K562 (cell line): ENCODE measurements around the gene TGFB2. TPM values are rescaled to one million over a fixed set of nuclear protein-coding genes. Genes with fewer than 3 reads are reported as not detected.

Experiments used
- ASH1L ChIP-seq: fragments of 450-650 bp; IDR thresholded peaks from 2 replicates; pipeline ENCODE4 v1.6.1; 2018; ENCODE audit warnings: borderline replicate concordance, mild to moderate bottlenecking, low read depth; ENCODE audit not compliant: partially characterized antibody
- CREB1 ChIP-seq, 2 experiments: sonication (generic) in 1 of 2; formaldehyde crosslinking in 1 of 2; IDR thresholded peaks; 2 replicates each; pipeline versions ENCODE4 v1.6.1 to v1.8.0; 2012 to 2022; ENCODE audit warnings: inconsistent platforms in 1 of 2, mild to moderate bottlenecking in 1 of 2, missing genetic modification reagents in 1 of 2, moderate library complexity in 1 of 2
- CREB5 ChIP-seq: fragments of 250-450 bp; sonication (Bioruptor Pico); IDR thresholded peaks from 2 replicates; pipeline ENCODE4 v1.5.0; 2020; ENCODE audit warnings: mild to moderate bottlenecking
- DACH1 ChIP-seq: fragments of 450-650 bp; IDR thresholded peaks from 2 replicates; pipeline ENCODE4 v1.6.1; 2018; ENCODE audit not compliant: partially characterized antibody
- ETV1 ChIP-seq: fragments of 450-650 bp; conservative IDR thresholded peaks from 2 replicates; pipeline ENCODE4 v1.6.1; 2016; ENCODE audit warnings: missing genetic modification characterization, control low read depth, low read depth, missing compliant biosample characterization
- FOXA1 ChIP-seq: fragments of 450-650 bp; IDR thresholded peaks from 2 replicates; pipeline ENCODE4 v1.6.1; 2016; ENCODE audit warnings: mild to moderate bottlenecking, borderline replicate concordance
- GATAD2B ChIP-seq: fragments of 450-650 bp; IDR thresholded peaks from 2 replicates; pipeline ENCODE4 v1.6.1; 2017; ENCODE audit warnings: mild to moderate bottlenecking, borderline replicate concordance
- HLTF ChIP-seq: fragments of 450-650 bp; IDR thresholded peaks from 2 replicates; pipeline ENCODE4 v1.6.1; 2016
- HNRNPK ChIP-seq: fragments of 200-400 bp; formaldehyde crosslinking; IDR thresholded peaks from one replicate; pipeline ENCODE4 v1.6.1; 2018; ENCODE audit warnings: mild to moderate bottlenecking, low read depth, low read length; ENCODE audit not compliant: poor library complexity, severe bottlenecking
- POLR2A ChIP-seq: fragments of 450-650 bp; conservative IDR thresholded peaks from 2 replicates; pipeline ENCODE4 v1.6.1; 2016
- RBM25 ChIP-seq: fragments of 200-400 bp; formaldehyde crosslinking; IDR thresholded peaks from 2 replicates; pipeline ENCODE4 v1.6.1; 2018; ENCODE audit warnings: low read length, low read depth, moderate library complexity; ENCODE audit not compliant: severe bottlenecking
- RFX1 ChIP-seq: fragments of 450-650 bp; IDR thresholded peaks from 2 replicates; pipeline ENCODE4 v1.6.1; 2016; ENCODE audit warnings: mild to moderate bottlenecking, moderate library complexity
- RREB1 ChIP-seq: fragments of 250-450 bp; sonication (Bioruptor Pico); IDR thresholded peaks from 2 replicates; pipeline ENCODE4 v1.4.0; 2020
- STAT5A ChIP-seq: IDR thresholded peaks from 2 replicates; pipeline ENCODE4 v1.6.1; 2012; ENCODE audit warnings: low read length, inconsistent platforms, borderline replicate concordance
- TARDBP ChIP-seq: fragments of 450-650 bp; IDR thresholded peaks from 2 replicates; pipeline ENCODE4 v1.6.1; 2016
- ZC3H11A ChIP-seq: IDR thresholded peaks from 2 replicates; pipeline ENCODE4 v1.6.1; 2012; ENCODE audit warnings: low read depth, low read length, improper control_type of control experiment
- ZC3H8 ChIP-seq: fragments of 450-650 bp; IDR thresholded peaks from 2 replicates; pipeline ENCODE4 v1.6.1; 2017
- ZNF146 ChIP-seq: IDR thresholded peaks from one replicate; pipeline ENCODE4 v1.6.1; 2018; ENCODE audit warnings: missing compliant biosample characterization; ENCODE audit not compliant: unreplicated experiment
- polyA plus RNA-seq, 8 experiments: library from polyadenylated mRNA; depleted of rRNA in 4 of 8; stranded (reverse) in 5 of 8; unstranded in 3 of 8; fragments of >200 nt; fragmentation: Nextera tagmentation in 2 of 8; fragmentation: Illumina TruSeq in 1 of 8; extraction: Ambion mirVana in 2 of 8; extraction: Trizol in 1 of 8; gene quantifications; 2 replicates each; pipeline versions ENCODE4 v1.2.1 to v1.2.3, GENCODE V29; 2011 to 2014; ENCODE audit warnings: inconsistent platforms in 1 of 8, missing spikeins in 1 of 8
- total RNA-seq, 7 experiments: library from RNA; depleted of rRNA in 6 of 7; stranded (reverse); fragments of >200 nt in 6 of 7; fragmentation: Illumina TruSeq in 2 of 7; extraction: Trizol in 2 of 7; gene quantifications; 2 replicates each; pipeline versions ENCODE4 v1.2.1 to v1.2.3, GENCODE V29; 2011 to 2021; ENCODE audit warnings: low replicate concordance in 1 of 7
- TF ChIP-seq, protein P1 (sequence below): sonication (generic); formaldehyde crosslinking; IDR thresholded peaks from 2 replicates; pipeline ENCODE4 v1.8.0; 2022; ENCODE audit warnings: missing genetic modification reagents, mild to moderate bottlenecking, borderline replicate concordance
- TF ChIP-seq, protein P2 (sequence below): fragments of 450-650 bp; IDR thresholded peaks from 2 replicates; pipeline ENCODE4 v1.6.1; 2016; ENCODE audit warnings: missing biosample characterization, missing genetic modification characterization

Gene TGFB2
- total and polyA plus RNA-seq, 9 of the 15 experiments (the other 6 are each of a cell fraction or from before 2014, with no cell fraction given) = 0.03 to 0.41 (median 0.11) TPM; not detected in 3

- TF ChIP-seq RREB1 (no peak), GATAD2B (no peak), STAT5A (peak; percentile 87), CREB5 (CRISPR knock-in tag) (no peak), ZC3H11A (no peak), ZC3H8 (no peak), HNRNPK (no peak), HLTF (no peak), RFX1 (no peak), ASH1L (no peak), POLR2A (no peak), CREB1 (IDR thresholded peaks at IDR 0.05) (peak; percentile 73; the same call in 1 of the 2 replicates), CREB1 (CRISPR knock-in tag; IDR thresholded peaks at IDR 0.05) (peak; percentile 30; the same call in 1 of the 2 replicates), RBM25 (no peak), TARDBP (no peak), ETV1 (tag) (no peak), DACH1 (no peak), ZNF146 (CRISPR knock-in tag) (no peak), FOXA1 (no peak)
- TF ChIP-seq, protein P1, sequence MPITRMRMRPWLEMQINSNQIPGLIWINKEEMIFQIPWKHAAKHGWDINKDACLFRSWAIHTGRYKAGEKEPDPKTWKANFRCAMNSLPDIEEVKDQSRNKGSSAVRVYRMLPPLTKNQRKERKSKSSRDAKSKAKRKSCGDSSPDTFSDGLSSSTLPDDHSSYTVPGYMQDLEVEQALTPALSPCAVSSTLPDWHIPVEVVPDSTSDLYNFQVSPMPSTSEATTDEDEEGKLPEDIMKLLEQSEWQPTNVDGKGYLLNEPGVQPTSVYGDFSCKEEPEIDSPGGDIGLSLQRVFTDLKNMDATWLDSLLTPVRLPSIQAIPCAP (CRISPR knock-in tag) = no peak
- TF ChIP-seq, protein P2, sequence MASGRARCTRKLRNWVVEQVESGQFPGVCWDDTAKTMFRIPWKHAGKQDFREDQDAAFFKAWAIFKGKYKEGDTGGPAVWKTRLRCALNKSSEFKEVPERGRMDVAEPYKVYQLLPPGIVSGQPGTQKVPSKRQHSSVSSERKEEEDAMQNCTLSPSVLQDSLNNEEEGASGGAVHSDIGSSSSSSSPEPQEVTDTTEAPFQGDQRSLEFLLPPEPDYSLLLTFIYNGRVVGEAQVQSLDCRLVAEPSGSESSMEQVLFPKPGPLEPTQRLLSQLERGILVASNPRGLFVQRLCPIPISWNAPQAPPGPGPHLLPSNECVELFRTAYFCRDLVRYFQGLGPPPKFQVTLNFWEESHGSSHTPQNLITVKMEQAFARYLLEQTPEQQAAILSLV (tag) = no peak
Measured at GRCh38 chr1:218304281-218305039, 40.7 kb upstream of the TGFB2 start (continued).
